Mesothelial cell of epicardium (in vitro differentiated cells): ENCODE measurements around the gene DLD. TPM values are rescaled to one million over a fixed set of nuclear protein-coding genes. Genes with fewer than 3 reads are reported as not detected.

ENCODE experiments used
- DNase-seq, 2 experiments: peaks; one replicate each; pipeline ENCODE4 v3.0.0; 2021; ENCODE audit warnings: low spot score in 2 of 2; ENCODE audit not compliant: unreplicated experiment in 2 of 2
- H3K27ac Mint-ChIP-seq: 2 replicates; pipeline ENCODE4 v1.8.0; 2021; ENCODE audit warnings: mixed read lengths
- H3K27me3 Mint-ChIP-seq: 2 replicates; pipeline ENCODE4 v1.8.0; 2021; ENCODE audit warnings: low read depth, mixed read lengths
- H3K36me3 Mint-ChIP-seq: 2 replicates; pipeline ENCODE4 v1.8.0; 2021; ENCODE audit warnings: mixed read lengths
- H3K4me1 Mint-ChIP-seq: 2 replicates; pipeline ENCODE4 v1.8.0; 2021; ENCODE audit warnings: mixed read lengths
- H3K4me3 Mint-ChIP-seq: 2 replicates; pipeline ENCODE4 v1.8.0; 2021; ENCODE audit warnings: mild to moderate bottlenecking, moderate library complexity, mixed read lengths
- H3K9me3 Mint-ChIP-seq: 2 replicates; pipeline ENCODE4 v1.8.0; 2021; ENCODE audit warnings: mixed read lengths
- total RNA-seq: library from RNA; stranded (reverse); gene quantifications from 3 replicates; pipeline ENCODE4 v1.2.1, GENCODE V29; 2021
- TF ChIP-seq, protein P1 (sequence below): fragments of 200-600 bp; sonication (generic); IDR thresholded peaks from one replicate; pipeline ENCODE4 v1.5.0; 2021; ENCODE audit warnings: antibody characterized with exemption; ENCODE audit not compliant: unreplicated experiment

The DLD gene
- total RNA-seq, 1 donor from 2014 or later: 61.5 TPM

DNA sequence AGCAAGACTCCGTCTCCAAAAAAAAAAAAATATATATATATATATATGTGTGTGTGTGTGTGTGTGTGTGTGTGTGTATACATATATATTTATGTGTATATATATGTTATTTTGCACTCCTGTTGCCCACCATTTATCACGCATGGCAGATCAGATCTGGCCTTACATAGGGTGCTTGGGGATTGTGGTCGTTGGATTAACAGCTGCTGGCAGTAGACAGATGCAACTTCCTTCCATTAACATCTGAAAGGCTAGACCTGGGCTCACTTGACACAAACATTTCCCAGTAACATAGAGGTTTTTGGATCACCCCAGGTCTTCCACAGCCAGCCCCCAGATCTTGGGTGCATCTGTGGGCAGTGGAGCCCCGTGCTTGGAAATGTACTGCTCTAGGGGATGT is 40.8 kb upstream of the DLD start:
- no peak for DNase-seq
- Mint-ChIP-seq H3K36me3 (no peaks in the 10 kb centered on the region), H3K9me3 (peaks cover 4% of the 10 kb centered on the region), H3K27me3 (peaks cover 30% of the 10 kb centered on the region), H3K4me3 (no peak overlapping the region), H3K4me1 (no peaks in the 10 kb centered on the region), H3K27ac (no peak overlapping the region)
- TF ChIP-seq, protein P1, sequence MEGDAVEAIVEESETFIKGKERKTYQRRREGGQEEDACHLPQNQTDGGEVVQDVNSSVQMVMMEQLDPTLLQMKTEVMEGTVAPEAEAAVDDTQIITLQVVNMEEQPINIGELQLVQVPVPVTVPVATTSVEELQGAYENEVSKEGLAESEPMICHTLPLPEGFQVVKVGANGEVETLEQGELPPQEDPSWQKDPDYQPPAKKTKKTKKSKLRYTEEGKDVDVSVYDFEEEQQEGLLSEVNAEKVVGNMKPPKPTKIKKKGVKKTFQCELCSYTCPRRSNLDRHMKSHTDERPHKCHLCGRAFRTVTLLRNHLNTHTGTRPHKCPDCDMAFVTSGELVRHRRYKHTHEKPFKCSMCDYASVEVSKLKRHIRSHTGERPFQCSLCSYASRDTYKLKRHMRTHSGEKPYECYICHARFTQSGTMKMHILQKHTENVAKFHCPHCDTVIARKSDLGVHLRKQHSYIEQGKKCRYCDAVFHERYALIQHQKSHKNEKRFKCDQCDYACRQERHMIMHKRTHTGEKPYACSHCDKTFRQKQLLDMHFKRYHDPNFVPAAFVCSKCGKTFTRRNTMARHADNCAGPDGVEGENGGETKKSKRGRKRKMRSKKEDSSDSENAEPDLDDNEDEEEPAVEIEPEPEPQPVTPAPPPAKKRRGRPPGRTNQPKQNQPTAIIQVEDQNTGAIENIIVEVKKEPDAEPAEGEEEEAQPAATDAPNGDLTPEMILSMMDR: no peak

DNA sequence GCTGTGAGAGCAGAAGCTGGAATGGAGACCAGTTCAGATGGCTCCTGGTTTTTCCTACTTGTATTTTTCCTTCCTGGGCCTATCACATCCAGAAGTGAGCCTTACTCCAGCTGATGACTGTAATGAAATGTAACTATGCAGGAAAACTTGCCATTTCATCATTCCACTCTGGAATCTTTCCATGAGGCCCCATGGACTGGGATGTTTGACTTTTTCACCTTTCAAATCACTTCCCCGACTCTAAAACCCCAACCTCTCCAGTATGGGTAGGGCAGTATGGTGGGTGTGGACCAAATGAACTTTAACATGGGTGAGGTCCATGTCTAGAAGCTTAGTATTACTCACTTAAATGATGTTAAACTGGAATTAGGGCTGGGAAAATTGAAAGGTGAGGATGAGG is 40.3 kb upstream of the DLD start:
- Mint-ChIP-seq H3K9me3 (peaks cover 4% of the 10 kb centered on the region), H3K4me1 (no peaks in the 10 kb centered on the region)

DNA sequence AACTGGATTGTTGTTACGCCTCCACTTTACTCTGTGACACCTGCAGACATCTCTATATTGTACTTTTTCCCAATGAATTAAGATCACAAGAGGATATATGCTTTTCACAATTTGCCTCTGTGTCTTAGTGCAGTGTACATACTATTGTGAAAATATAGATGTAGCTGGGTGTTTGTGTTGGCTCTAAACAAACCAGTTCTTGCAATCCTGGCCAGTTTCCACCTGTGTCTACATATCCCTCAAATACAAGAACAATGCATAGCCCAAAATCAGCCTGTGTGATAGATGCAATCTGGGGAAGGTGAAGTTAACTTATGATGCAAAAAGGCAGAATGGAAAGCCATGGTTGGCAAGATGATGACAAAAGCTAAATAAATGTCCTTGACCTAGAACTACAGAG is 36.5 kb upstream of the DLD start:
- DNase-seq: no peak
- TF ChIP-seq, protein P1: no peak
- H3K4me3 Mint-ChIP-seq: no peak overlapping the region
- H3K36me3 Mint-ChIP-seq: no peaks in the 10 kb centered on the region
- no peaks in the 10 kb centered on the region for H3K4me1 Mint-ChIP-seq
- no peak overlapping the region for H3K27ac Mint-ChIP-seq
- peaks cover 26% of the 10 kb centered on the region for H3K27me3 Mint-ChIP-seq
- H3K9me3 Mint-ChIP-seq: peaks cover 2% of the 10 kb centered on the region

More for the DNA sequence above, 40.3 kb upstream of the DLD start:
- TF ChIP-seq, protein P1: no peak
- no peaks in the 10 kb centered on the region for H3K36me3 Mint-ChIP-seq
- peaks cover 30% of the 10 kb centered on the region for H3K27me3 Mint-ChIP-seq
- no peak overlapping the region for H3K27ac Mint-ChIP-seq
- no peak overlapping the region for H3K4me3 Mint-ChIP-seq
- no peak for DNase-seq

DNA sequence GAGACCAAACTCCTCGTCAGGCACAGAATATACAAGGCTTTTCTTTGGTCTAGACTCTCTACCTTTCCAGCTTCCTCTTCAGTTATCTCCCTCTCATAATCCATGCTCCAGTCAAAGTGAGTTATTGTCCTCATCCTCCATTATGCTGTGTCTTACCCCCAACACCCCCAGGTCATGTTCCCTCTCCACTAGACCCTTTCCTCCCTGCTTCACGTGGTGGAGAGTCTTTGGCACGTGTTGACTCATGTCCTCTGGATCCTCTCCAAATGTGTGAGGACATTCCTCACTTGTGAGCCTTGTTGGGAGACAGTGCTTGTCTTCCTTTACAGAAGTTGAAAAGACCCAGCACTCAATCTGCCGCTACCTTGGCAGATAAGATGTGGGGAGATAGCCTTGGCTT is 36.0 kb upstream of the DLD start:
- H3K9me3 Mint-ChIP-seq: no peaks in the 10 kb centered on the region
- DNase-seq: no peak
- H3K27ac Mint-ChIP-seq: no peak overlapping the region
- TF ChIP-seq, protein P1: no peak
- H3K4me3 Mint-ChIP-seq: no peak overlapping the region
- H3K4me1 Mint-ChIP-seq: no peaks in the 10 kb centered on the region
- H3K27me3 Mint-ChIP-seq: peaks cover 26% of the 10 kb centered on the region
- H3K36me3 Mint-ChIP-seq: no peaks in the 10 kb centered on the region

DNA sequence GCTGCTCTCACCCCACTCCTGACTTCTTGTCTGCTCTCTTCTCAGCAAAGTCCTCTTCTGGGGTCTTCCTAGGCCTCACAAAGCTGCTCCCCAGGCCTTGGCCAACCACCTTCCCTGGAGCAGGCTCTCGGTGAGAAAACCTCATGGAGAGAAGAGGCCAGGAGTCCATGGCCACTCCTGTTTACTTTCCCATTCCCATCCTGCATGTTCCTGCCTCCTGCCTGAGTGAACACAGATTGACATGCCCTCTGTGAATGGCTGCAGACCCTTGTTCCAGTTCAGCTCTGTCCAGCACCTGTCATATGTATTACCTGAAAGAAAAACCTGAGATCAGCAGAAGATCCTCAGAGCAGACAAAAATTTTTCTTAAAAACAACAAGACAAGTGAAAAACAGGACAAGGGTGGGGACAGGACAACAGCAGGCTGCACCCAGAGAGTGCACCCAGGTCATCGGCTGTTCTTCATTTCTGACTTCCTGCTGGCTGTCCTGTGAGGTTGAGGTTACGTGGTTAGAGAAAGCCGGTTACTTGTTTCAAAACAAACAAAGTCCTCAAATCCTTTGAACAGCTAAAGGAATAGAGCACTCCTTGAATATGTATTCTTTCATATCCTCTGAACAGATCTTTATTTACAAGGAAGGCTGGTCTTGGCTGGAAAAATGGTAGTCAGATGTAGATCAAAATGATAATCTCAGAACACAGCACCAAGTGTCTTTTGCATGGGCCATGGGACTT is 34.0 kb upstream of the DLD start:
- DNase-seq: no peak
- Mint-ChIP-seq H3K9me3 (no peaks in the 10 kb centered on the region), H3K27me3 (peaks cover 33% of the 10 kb centered on the region), H3K4me3 (no peak overlapping the region), H3K36me3 (no peaks in the 10 kb centered on the region), H3K27ac (no peak overlapping the region), H3K4me1 (no peaks in the 10 kb centered on the region)
- TF ChIP-seq, protein P1: no peak
